Measurements from ENCODE around the gene KLK7.
"Not testable (repeated sequence)": the region's sequence is repeated elsewhere in the genome, so short reads cannot be mapped to it uniquely, and the experiment has no call there.

The KLK7 gene

DNA sequence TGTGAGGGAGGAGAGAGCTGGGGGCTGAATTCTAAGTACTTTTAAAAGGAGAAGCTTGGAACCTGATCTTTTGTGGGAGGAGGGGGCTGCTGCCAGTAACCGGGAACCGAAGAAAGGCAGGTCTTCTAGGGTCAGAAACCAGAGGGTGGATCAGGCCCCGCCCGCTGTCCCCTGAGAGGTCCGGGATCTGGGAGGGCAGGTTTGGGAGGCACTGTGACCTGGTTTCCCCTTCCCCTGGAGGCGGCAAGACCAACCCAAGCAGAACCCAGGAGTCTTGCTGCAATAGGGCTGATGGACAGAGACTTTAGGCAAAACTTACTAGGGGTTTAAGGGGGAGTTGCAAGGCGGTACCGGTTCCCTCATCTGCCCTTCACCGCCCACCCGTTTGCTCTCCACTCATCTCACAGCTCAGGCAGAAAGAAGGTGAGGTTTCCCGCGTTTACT, 18.4 kb upstream of the KLK7 start:
- Mint-ChIP-seq H3K9me3 (no peaks in the 10 kb centered on the region), H3K27ac (no peak overlapping the region), H3K36me3 (ENCODE audit: low read depth) (no peaks in the 10 kb centered on the region), H3K4me3 (no peak overlapping the region), H3K4me1 (ENCODE audit: low read depth) (no peaks in the 10 kb centered on the region), H3K27me3 (ENCODE audit: low read depth) (peaks cover 3% of the 10 kb centered on the region)

DNA sequence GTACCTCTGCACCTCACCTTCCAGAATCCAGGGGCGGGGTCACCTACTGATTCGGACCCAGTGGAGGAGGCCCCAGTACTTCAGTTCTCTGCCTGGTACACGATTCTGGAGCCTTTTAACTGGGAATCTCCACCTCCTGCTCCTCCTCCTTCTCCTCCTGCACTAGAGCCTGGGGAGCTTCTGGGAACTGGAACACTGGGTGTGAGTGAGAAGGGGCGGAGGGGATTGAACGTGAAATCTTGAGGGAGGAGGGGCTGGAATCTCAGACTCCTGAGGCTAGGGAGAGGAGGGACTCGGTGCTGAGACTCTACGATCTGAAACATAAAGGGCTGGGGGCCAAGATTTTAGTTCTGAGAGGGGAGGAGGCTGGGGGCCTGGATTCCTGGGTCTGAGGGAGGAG, 17.8 kb upstream of the KLK7 start, which contains the start of gene KLK8:
Gene KLK8 (minus strand): TSS at position 90 of the 400 bp plus-strand sequence. CDS start 437 bp downstream, outside the sequence.
- no peaks in the 10 kb centered on the region for H3K9me3 Mint-ChIP-seq
- H3K27me3 Mint-ChIP-seq (ENCODE audit: low read depth): peaks cover 3% of the 10 kb centered on the region
- no peaks in the 10 kb centered on the region for H3K36me3 Mint-ChIP-seq (ENCODE audit: low read depth)
- no peaks in the 10 kb centered on the region for H3K4me1 Mint-ChIP-seq (ENCODE audit: low read depth)
- H3K27ac Mint-ChIP-seq: no peak within 1 kb of the TSS
- no peak within 1 kb of the TSS for H3K4me3 Mint-ChIP-seq

DNA sequence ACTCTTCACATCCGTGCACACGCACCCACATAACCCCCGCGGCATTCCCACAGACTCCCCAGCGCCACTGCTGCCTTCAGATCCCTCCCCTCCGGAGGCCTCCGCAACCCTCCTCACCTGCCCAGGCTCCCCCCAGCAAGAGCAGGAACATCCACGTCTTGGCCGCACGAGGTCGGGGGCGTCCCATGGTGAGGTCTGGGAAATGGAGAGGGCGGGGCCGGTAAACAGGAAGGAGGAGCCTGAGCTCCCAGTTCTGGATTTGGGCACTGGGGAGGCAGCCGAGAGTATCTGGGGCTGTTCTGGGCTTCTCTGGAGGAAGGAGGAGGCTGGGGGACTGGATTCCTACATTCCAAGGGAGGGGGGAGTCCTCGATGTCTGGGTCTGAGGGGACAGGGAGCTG, 17.3 kb upstream of the KLK7 start:
- H3K36me3 Mint-ChIP-seq (ENCODE audit: low read depth): no peaks in the 10 kb centered on the region
- H3K27ac Mint-ChIP-seq: no peak overlapping the region
- no peaks in the 10 kb centered on the region for H3K27me3 Mint-ChIP-seq (ENCODE audit: low read depth)
- no peaks in the 10 kb centered on the region for H3K4me1 Mint-ChIP-seq (ENCODE audit: low read depth)
- no peaks in the 10 kb centered on the region for H3K9me3 Mint-ChIP-seq
- no peak overlapping the region for H3K4me3 Mint-ChIP-seq

DNA sequence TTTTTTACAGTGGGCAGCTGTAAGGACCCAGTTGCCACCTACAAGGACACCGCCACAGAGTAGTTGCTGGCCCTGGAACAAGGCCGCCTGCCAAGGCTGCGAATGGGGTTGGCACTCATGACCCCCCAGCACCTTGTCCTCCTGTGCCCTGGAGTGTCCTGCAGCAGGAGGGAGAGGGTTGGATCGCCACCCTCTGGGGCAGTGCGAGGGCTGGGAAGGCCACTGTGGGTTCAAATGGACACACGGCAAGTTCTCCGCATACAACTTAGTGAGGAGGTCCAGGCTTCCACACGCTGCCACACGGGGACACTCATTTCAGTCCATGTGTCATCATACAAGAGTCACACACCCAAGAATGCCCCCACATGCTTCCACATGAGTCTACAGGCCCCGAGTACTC, 16.7 kb upstream of the KLK7 start:
- Mint-ChIP-seq H3K27ac (no peak overlapping the region), H3K36me3 (ENCODE audit: low read depth) (no peaks in the 10 kb centered on the region), H3K4me1 (ENCODE audit: low read depth) (no peaks in the 10 kb centered on the region), H3K27me3 (ENCODE audit: low read depth) (no peaks in the 10 kb centered on the region), H3K9me3 (no peaks in the 10 kb centered on the region), H3K4me3 (no peak overlapping the region)

DNA sequence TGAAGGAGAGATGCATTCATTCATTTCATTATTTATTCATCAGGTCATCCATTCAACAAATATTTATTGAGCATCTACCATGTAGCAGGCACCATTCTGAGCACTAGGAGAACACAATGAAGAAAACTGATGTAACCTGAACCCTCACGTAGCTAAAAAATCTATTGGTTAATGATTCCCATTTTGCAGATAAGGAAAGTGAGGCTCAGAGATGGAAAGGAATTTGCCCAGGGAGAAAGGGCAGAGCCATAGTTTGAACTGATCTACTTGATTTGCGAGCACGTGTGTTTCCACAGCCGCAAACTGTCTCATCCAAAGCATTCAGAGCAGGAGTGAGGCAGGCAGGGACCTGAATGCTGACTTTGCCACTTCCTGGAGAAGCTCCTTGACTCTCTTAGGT, 15.0 kb upstream of the KLK7 start:
- Mint-ChIP-seq H3K27ac (no peak overlapping the region), H3K27me3 (ENCODE audit: low read depth) (no peaks in the 10 kb centered on the region), H3K9me3 (no peaks in the 10 kb centered on the region), H3K4me3 (no peak overlapping the region), H3K36me3 (ENCODE audit: low read depth) (no peaks in the 10 kb centered on the region), H3K4me1 (ENCODE audit: low read depth) (no peaks in the 10 kb centered on the region)

DNA sequence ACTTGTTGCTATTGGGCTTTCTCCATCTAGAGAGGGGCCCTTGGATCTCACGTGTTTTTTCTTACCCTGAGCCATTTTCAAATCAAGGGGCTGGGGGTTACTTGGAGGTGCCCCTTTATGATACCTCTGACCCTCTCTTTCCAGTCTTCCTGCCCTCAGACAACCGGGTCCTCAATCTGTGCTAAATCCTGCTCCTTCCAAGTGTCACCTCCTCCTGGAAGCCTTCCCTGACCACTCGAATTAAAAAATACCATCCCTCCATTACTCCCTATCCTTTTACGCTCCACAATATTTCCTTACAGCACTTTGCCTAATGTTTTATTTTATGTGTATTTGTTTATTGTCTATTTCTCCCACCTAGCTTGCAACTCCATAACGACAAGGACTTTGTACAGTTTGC, 14.3 kb upstream of the KLK7 start:
- H3K4me3 Mint-ChIP-seq: no peak overlapping the region
- H3K4me1 Mint-ChIP-seq (ENCODE audit: low read depth): no peaks in the 10 kb centered on the region
- no peaks in the 10 kb centered on the region for H3K9me3 Mint-ChIP-seq
- no peaks in the 10 kb centered on the region for H3K36me3 Mint-ChIP-seq (ENCODE audit: low read depth)
- no peaks in the 10 kb centered on the region for H3K27me3 Mint-ChIP-seq (ENCODE audit: low read depth)
- no peak overlapping the region for H3K27ac Mint-ChIP-seq

DNA sequence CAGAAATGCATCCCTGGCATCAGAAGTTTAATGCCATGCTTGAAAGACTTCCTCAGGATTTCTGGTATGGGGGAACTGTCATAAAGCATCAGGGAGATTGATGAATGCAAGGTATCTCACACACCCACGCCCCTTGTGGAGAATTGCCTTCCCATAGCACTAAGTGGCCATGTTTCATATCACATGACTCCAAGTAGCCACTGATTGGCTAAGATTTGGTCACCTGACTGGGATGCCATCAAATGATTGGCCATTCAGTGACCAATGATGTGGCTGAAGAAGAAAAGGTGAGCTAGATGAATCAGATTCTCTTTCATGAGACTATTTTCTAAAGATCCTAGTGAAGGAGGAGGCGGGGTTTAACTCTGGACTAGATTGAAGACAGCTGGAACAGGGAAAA, 10.4 kb upstream of the KLK7 start:
- Mint-ChIP-seq H3K4me1 (ENCODE audit: low read depth) (no peaks in the 10 kb centered on the region), H3K27me3 (ENCODE audit: low read depth) (peaks cover 11% of the 10 kb centered on the region), H3K27ac (no peak overlapping the region), H3K36me3 (ENCODE audit: low read depth) (no peaks in the 10 kb centered on the region), H3K4me3 (no peak overlapping the region), H3K9me3 (no peaks in the 10 kb centered on the region)

DNA sequence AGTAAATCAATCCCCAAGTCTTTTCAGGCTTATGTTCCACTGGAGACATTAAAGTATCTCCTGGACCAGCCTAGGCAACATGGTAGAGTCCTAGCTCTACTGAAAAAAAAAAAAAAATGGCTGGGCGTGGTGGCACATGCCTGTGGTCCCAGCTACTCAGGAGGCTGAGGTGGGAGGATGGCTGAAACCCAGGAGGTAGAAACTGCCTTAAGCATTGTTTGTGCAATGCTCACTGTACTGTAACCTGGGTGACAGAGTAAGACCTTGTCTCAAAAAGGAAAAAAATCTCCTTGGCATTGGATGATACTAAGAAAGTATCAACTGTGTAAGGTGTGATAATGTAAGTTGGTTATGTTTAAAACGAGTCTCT, 8.9 kb upstream of the KLK7 start:
- Mint-ChIP-seq H3K27me3 (ENCODE audit: low read depth) (peaks cover 12% of the 10 kb centered on the region), H3K4me1 (ENCODE audit: low read depth) (no peaks in the 10 kb centered on the region), H3K36me3 (ENCODE audit: low read depth) (no peaks in the 10 kb centered on the region), H3K4me3 (no peak overlapping the region), H3K9me3 (no peaks in the 10 kb centered on the region), H3K27ac (no peak overlapping the region)

DNA sequence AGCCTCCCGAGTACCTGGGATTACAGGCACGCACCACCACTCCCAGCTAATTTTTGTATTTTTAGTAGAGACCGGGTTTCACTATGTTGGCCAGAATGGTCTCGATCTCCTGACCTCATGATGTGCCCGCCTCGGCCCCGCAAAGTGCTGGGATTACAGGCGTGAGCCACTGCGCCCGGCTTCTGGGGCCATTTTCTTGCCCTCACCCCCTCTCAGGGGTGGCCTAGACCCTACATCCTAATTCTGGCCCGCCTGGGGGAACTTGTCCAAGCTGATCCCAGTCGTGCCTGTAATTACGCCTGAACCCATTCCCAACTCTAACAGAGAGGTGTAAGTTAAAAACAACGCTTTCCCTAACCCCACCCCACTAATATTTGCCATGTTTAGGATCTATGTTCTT, 699 bp upstream of the KLK7 start:
- not testable (repeated sequence) for H3K4me1 Mint-ChIP-seq (ENCODE audit: low read depth); H3K36me3 Mint-ChIP-seq (ENCODE audit: low read depth); H3K4me3 Mint-ChIP-seq; H3K9me3 Mint-ChIP-seq; H3K27ac Mint-ChIP-seq
- H3K27me3 Mint-ChIP-seq (ENCODE audit: low read depth): peaks cover 14% of the 10 kb centered on the region

DNA sequence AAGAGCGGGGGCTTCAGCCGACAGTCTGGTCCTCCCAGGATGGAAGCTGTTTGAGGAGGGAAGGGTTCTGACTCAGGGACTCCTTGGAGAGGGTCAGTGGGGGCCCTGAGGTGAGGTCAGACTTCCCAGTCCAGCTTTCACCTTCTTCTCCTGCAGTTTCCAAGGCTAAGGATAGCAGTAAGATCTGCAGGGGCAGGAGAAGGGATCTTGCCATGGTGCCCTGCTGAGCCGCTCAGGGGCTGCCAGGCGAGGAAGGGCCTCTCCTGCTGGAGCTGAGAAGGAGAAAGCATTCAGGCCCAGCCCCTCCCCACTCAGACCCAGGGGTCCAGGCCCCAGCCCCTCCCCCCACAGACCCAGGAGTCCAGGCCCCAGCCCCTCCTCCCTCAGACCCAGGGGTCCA, 1.5 kb downstream of the KLK7 start:
- no peaks in the 10 kb centered on the region for H3K4me1 Mint-ChIP-seq (ENCODE audit: low read depth)

DNA sequence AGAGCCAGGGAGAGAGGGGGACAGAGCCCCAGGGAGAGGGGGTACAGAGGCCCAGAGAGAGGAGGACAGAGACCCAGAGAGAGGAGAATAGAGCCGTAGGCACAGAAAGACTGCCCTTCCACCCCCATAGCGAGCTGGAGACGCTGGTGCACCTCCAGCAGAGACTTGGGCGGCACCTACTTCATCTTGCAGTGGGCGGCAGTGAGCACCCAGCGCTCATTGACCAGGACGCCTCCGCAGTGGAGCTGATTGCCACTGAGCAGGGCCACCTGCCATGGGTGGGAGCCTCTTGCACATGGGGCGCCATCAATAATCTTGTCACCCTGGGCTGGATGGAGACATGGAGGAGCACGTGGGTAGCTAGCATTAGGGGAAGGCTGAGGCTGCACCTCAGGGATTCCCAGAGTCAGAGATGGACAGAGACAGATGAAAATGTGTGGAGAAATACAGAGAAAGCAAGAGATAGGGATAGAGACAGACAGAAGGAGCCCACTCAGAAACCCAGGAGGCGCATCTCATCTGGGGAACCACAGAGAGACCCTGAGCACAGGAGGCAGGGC, 2.0 kb downstream of the KLK7 start:
- Mint-ChIP-seq H3K9me3 (no peaks in the 10 kb centered on the region), H3K27me3 (ENCODE audit: low read depth) (peaks cover 11% of the 10 kb centered on the region), H3K4me1 (ENCODE audit: low read depth) (no peaks in the 10 kb centered on the region), H3K4me3 (no peak overlapping the region), H3K27ac (no peak overlapping the region), H3K36me3 (ENCODE audit: low read depth) (no peaks in the 10 kb centered on the region)

More for the DNA sequence above, 1.5 kb downstream of the KLK7 start:
- no peaks in the 10 kb centered on the region for H3K9me3 Mint-ChIP-seq
- no peaks in the 10 kb centered on the region for H3K36me3 Mint-ChIP-seq (ENCODE audit: low read depth)
- no peak overlapping the region for H3K27ac Mint-ChIP-seq
- peaks cover 11% of the 10 kb centered on the region for H3K27me3 Mint-ChIP-seq (ENCODE audit: low read depth)
- H3K4me3 Mint-ChIP-seq: no peak overlapping the region

DNA sequence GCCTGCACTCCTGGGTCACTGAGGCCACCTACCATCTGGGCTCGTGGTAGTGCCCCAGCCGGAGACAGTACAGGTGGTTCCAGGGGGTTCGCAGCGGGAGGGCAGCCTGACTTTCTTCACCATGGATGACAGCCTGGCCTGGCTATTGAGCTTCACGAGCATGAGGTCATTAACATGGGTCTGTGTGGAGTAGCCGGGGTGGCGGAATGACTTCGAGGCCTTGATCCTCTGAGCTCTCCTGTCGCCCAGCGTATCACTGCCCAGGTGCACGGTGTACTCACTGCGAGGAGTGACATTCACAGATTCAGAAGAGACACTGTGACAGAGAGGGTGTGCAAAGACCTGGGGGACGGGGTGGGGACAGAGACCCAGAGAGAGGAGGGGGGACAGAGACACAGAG, 3.5 kb downstream of the KLK7 start:
- no peaks in the 10 kb centered on the region for H3K36me3 Mint-ChIP-seq (ENCODE audit: low read depth)
- no peaks in the 10 kb centered on the region for H3K4me1 Mint-ChIP-seq (ENCODE audit: low read depth)
- no peak overlapping the region for H3K27ac Mint-ChIP-seq
- H3K27me3 Mint-ChIP-seq (ENCODE audit: low read depth): peaks cover 11% of the 10 kb centered on the region
- no peak overlapping the region for H3K4me3 Mint-ChIP-seq
- H3K9me3 Mint-ChIP-seq: no peaks in the 10 kb centered on the region

DNA sequence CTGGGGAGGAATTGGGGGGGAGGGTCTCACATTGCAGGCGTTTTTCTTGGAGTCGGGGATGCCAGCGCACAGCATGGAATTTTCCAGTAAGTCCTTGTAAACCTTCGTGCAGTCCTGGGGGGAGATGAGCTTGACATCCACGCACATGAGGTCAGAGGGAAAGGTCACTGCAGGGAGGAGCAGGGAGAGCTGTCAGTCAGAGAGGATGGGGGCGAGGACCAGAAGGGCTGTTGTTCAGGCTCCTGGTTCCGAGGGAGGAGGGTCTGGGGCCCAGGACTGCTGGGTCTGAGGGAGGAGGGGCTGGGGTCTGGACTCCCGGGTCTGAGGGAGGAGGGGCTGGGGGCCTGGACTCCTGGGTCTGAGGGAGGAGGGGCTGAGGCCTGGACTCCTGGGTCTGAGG, 4.0 kb downstream of the KLK7 start:
- H3K9me3 Mint-ChIP-seq: no peaks in the 10 kb centered on the region
- H3K4me1 Mint-ChIP-seq (ENCODE audit: low read depth): no peaks in the 10 kb centered on the region
- H3K27me3 Mint-ChIP-seq (ENCODE audit: low read depth): peaks cover 11% of the 10 kb centered on the region
- no peak overlapping the region for H3K27ac Mint-ChIP-seq
- no peaks in the 10 kb centered on the region for H3K36me3 Mint-ChIP-seq (ENCODE audit: low read depth)
- no peak overlapping the region for H3K4me3 Mint-ChIP-seq

DNA sequence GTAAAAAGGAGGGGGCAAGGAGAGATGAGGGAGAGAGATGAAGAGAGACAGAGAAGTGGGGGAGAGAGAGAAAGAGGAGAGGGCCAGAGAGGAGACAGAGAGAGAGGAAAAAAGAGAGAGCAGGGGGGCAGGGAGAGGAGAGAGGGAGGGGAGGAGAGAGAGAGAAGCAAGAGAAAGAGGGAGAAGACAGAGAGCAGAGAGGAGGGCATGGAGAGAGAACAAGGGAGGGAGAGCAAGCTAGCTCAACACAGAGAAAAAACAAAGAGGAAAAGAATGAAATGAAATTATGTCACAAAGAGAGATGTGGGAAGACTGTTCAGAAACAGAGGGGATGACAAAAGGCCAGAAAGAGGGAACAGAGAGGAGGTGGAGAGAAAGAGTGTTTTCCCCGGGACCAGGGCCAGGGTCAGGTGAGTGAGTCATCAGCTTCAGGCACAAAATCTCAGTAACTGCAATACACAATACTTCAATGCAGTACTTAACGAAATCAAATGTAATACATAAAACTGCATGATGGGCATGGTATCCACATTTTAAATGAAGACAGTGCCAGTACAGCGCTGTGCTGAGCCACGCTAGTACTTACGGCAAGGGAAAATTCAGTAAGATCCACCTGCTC, 4.8 kb downstream of the KLK7 start:
- Mint-ChIP-seq H3K27ac (no peak overlapping the region), H3K36me3 (ENCODE audit: low read depth) (no peaks in the 10 kb centered on the region), H3K9me3 (no peaks in the 10 kb centered on the region), H3K4me3 (no peak overlapping the region), H3K27me3 (ENCODE audit: low read depth) (peaks cover 9% of the 10 kb centered on the region), H3K4me1 (ENCODE audit: low read depth) (no peaks in the 10 kb centered on the region)

DNA sequence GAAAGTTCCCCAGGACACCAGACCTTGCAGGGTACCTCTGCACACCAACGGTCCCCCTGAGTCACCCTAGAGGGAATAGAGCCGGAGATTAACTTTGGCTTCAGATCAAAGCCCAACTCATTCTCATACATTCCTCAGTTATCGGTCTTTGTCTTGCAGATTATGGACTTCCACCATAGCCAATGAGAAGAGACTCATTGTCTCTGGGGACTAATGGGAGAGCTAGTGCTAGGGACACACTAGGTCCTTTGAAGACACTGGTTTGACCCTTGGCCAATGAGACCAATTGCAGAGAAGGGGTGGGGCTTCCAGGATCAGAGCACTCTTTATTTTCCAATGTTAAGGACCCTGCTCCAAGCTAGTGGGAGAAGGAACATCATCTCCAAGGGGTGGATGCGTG, 6.1 kb downstream of the KLK7 start:
- no peaks in the 10 kb centered on the region for H3K36me3 Mint-ChIP-seq (ENCODE audit: low read depth)
- H3K9me3 Mint-ChIP-seq: no peaks in the 10 kb centered on the region
- no peak overlapping the region for H3K4me3 Mint-ChIP-seq
- no peak overlapping the region for H3K27ac Mint-ChIP-seq
- peaks cover 9% of the 10 kb centered on the region for H3K27me3 Mint-ChIP-seq (ENCODE audit: low read depth)
- no peaks in the 10 kb centered on the region for H3K4me1 Mint-ChIP-seq (ENCODE audit: low read depth)

DNA sequence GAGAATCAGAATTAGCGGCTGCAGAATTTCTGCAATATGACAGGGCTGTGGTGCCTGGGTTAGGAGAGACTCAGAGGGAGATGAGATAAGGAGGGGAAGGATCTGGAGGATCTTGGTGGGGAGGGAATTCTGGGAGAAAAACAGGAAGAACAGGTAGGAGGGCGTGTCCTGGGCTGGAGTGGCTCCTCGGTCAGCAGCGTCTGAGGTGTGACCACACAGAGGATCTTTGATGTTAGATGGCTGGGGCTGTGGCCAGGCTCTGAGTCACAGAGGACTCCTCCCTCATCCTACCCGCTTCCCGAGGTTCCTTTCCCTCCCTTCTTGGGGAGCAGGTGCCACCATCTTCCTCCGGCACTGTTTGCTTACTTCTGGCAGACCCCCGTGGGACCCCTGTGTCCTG, 8.0 kb downstream of the KLK7 start:
- Mint-ChIP-seq H3K4me3 (no peak overlapping the region), H3K27me3 (ENCODE audit: low read depth) (peaks cover 5% of the 10 kb centered on the region), H3K36me3 (ENCODE audit: low read depth) (no peaks in the 10 kb centered on the region), H3K9me3 (no peaks in the 10 kb centered on the region), H3K27ac (no peak overlapping the region), H3K4me1 (ENCODE audit: low read depth) (no peaks in the 10 kb centered on the region)

Measured in T-helper 1 cell treated with Interleukin-12 subunit alpha and Interleukin-12 subunit beta and Interleukin-4 antibody, amounts not matched to agents 30 μg/mL and 1 μg/mL, for 36 hours (primary cell).